HEK293T (cell line): ENCODE data around the gene DOK6.

Experiments
- BHLHE40 ChIP-seq: fragments of 450-650 bp; IDR thresholded peaks from 2 replicates; pipeline ENCODE4 v1.6.1; 2016; ENCODE audit warnings: mild to moderate bottlenecking, moderate library complexity, borderline replicate concordance
- CTBP1 ChIP-seq: fragments of 450-650 bp; IDR thresholded peaks from 2 replicates; pipeline ENCODE4 v1.6.1; 2016; ENCODE audit warnings: borderline replicate concordance
- ELF4 ChIP-seq: fragments of 450-650 bp; IDR thresholded peaks from 2 replicates; pipeline ENCODE4 v1.6.1; 2017; ENCODE audit warnings: antibody characterized with exemption
- FOXA1 ChIP-seq: fragments of 450-650 bp; IDR thresholded peaks from 2 replicates; pipeline ENCODE4 v1.6.1; 2016; ENCODE audit warnings: mild to moderate bottlenecking
- FOXM1 ChIP-seq: fragments of 450-650 bp; IDR thresholded peaks from 2 replicates; pipeline ENCODE4 v1.6.1; 2017; ENCODE audit warnings: mild to moderate bottlenecking, borderline replicate concordance
- HDGF ChIP-seq: fragments of 450-650 bp; IDR thresholded peaks from 2 replicates; pipeline ENCODE4 v1.6.1; 2017; ENCODE audit warnings: antibody characterized with exemption, borderline replicate concordance
- L3MBTL2 ChIP-seq: fragments of 450-650 bp; conservative IDR thresholded peaks from 2 replicates; pipeline ENCODE4 v1.6.1; 2016; ENCODE audit warnings: mild to moderate bottlenecking
- PKNOX1 ChIP-seq: fragments of 450-650 bp; IDR thresholded peaks from 2 replicates; pipeline ENCODE4 v1.6.1; 2016
- SP1 ChIP-seq: fragments of 450-650 bp; IDR thresholded peaks from 2 replicates; pipeline ENCODE4 v1.6.1; 2017
- SUZ12 ChIP-seq: fragments of 450-650 bp; IDR thresholded peaks from 2 replicates; pipeline ENCODE4 v1.6.1; 2016; ENCODE audit warnings: mild to moderate bottlenecking
- TARDBP ChIP-seq: fragments of 450-650 bp; IDR thresholded peaks from 2 replicates; pipeline ENCODE4 v1.6.1; 2016

- no peak for TF ChIP-seq SP1
- no peak for TF ChIP-seq PKNOX1
- TF ChIP-seq TARDBP = no peak
- no peak for TF ChIP-seq FOXM1
- no peak for TF ChIP-seq HDGF
- TF ChIP-seq FOXA1 = no peak
- TF ChIP-seq CTBP1 = no peak
- no peak for TF ChIP-seq SUZ12
- no peak for TF ChIP-seq L3MBTL2
- TF ChIP-seq BHLHE40 = no peak
- TF ChIP-seq ELF4 = no peak
These were observed 217.2 kb downstream of the DOK6 start for GRCh38 chr18:69617888-69618287.
